Motor neuron (in vitro differentiated cells): ENCODE data around the gene ZNF598. TPM values are rescaled to one million over a fixed set of nuclear protein-coding genes. Genes with fewer than 3 reads are reported as not detected.

ENCODE experiments used
- ATAC-seq, 8 experiments: fragments of 200-7000 bp; cut with Tn5 transposase; replicated peaks in 6 of 8; 2 replicates each; pipeline ENCODE4 v1.8.0; 2021; ENCODE audit warnings: mild to moderate bottlenecking in 8 of 8, moderate library complexity in 8 of 8
- H3K27ac ChIP-seq, 2 donors: fragments of 250-450 bp; sonication (Bioruptor Pico); 2 replicates each; pipeline ENCODE4 v1.9.0; 2021; ENCODE audit warnings: antibody characterized with exemption in 2 of 2, mild to moderate bottlenecking in 2 of 2, moderate library complexity in 1 of 2
- H3K4me1 ChIP-seq, 2 donors: fragments of 250-450 bp; sonication (Bioruptor Pico); replicated peaks in 1 of 2; 2 replicates each; pipeline ENCODE4 v1.6.1; 2021; ENCODE audit warnings: antibody characterized with exemption in 2 of 2, mild to moderate bottlenecking in 2 of 2, moderate library complexity in 1 of 2
- H3K4me3 ChIP-seq, 5 donors: fragments of 250-450 bp; sonication (Bioruptor Pico); 2 replicates each; pipeline ENCODE4 v1.9.0; 2021; ENCODE audit warnings: antibody characterized with exemption in 5 of 5, mild to moderate bottlenecking in 5 of 5, moderate library complexity in 4 of 5
- WGBS, 10 experiments: fragments of 450-650 bp; shearing (Covaris generic); methylation state at CpG; one replicate each; pipeline ENCODE4 v1.0.0; 2022; 5-methylcytosine and 5-hydroxymethylcytosine counted together
- in situ Hi-C, 9 experiments: fragments of 400-800 bp; cut with MboI; loops; one replicate each; pipeline ENCODE4 v1.15.0; 2021; ENCODE audit warnings: low sequenced_read_pairs in 9 of 9, low pct_unique_long_range_greater_than_20kb in 2 of 9; ENCODE audit not compliant: unreplicated experiment in 9 of 9
- total RNA-seq, 8 experiments: library from RNA; unstranded; fragments of 300-600 nt; gene quantifications; 2 replicates each; pipeline versions ENCODE4 v1.2.3 to v1.2.4, GENCODE V29; 2022

ZNF598 gene
- total RNA-seq: 10 to 100 TPM; 17.6 to 49.1 (median 27.6) TPM

DNA sequence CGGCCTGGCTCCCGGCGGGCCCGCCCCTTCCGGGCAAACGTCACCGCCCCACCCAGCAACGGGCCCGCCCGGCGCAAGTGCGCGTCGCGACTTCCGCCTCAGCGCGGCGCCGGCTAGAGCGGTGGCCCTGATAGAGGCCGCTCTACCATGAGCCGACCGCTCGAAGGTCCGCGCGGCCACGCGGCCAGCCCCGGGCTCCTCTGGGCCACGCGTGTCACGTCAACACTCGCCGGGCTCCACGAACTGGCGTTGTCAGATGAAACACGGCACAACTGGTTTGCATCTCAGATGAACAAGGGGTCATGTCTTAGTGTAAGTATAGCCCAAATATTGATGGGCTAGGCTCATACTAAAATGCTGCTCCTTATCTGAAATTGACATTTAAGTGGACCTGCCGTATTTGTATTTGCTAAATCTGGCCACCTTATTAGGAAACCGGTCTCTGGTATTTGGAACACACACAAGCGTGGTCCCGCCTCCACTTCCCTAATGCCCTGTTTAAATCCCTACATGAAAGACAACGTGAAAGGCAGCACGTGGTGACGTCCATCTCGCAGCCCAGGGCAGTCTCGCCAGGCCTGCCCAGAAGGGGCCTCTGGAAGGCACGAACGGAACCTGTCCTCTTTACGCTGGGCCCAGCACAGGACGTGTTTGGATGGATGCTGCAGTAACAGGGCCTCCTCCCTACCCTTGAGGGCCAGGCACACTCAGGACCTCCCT, at the start of gene ZNF598:
Gene ZNF598, minus strand, starts transcription at position 31 of the 720 bp plus-strand sequence.
- Histone ChIP-seq H3K4me1 (peaks cover 32 to 39% of the 10 kb centered on the region in 2 donors), H3K27ac (peak within 1 kb of the TSS; percentile 94 to 98), H3K4me3 (peak within 1 kb of the TSS; percentile 82 to 100 (median 98))
- ATAC-seq: peak; percentile 74 to 92 (median 88)
- WGBS, 10 experiments: 0 to 4% (median 0%) methylated on average over 1 to 12 of the region's 52 CpGs; no CpG with 5 or more reads in 3 of the 10 experiments
- in situ Hi-C loops: loop anchor here in 3 of 9 experiments (25.0 kb wide), 1 partner anchor 127 kb away; the partner anchor contains the start of genes PKD1 (in 3 of the 3) and RAB26 (in 3 of the 3)

GRCh38 chr16:2058872-2059271, 49.3 kb upstream of the ZNF598 start:
- Histone ChIP-seq H3K27ac (no peak overlapping the region), H3K4me3 (no peak overlapping the region), H3K4me1 (peaks cover 0 to 7% of the 10 kb centered on the region in 2 donors)
- in situ Hi-C loops: no loop called here
- peak in 2 of 8 experiments; percentile 12 to 16 for ATAC-seq
- 90 to 100% methylated on average over 2 to 3 of the region's 10 CpGs; no CpG with 5 or more reads in 8 of the 10 experiments for WGBS, 10 experiments

DNA sequence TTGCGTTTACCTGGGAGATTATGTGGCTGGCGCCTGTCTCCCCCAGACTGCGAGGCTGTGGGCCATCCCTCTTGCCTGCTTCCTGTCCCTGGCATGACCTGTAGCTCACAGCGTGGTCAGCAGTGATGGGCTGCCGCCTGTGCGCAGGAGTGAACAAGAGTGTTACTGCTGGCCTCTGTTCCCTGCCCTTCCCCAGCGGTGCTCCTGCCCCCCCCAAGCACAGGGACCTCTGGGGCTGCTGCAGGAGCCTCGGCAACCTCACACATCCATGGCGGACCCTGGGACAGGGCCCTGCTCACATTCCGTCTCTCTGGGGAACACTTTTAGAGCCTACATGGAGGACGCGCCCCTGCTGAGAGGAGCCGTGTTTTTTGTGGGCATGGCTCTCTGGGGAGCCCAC, 48.8 kb upstream of the ZNF598 start:
- peak in 3 of 8 experiments; percentile 21 to 35 (median 28) for ATAC-seq
- peaks cover 0 to 7% of the 10 kb centered on the region in 2 donors for H3K4me1 ChIP-seq
- in situ Hi-C loops: no loop called here
- H3K4me3 ChIP-seq: no peak overlapping the region
- H3K27ac ChIP-seq: no peak overlapping the region
- 71 to 90% (median 85%) methylated on average over 1 to 8 of the region's 13 CpGs; no CpG with 5 or more reads in 6 of the 10 experiments for WGBS, 10 experiments

DNA sequence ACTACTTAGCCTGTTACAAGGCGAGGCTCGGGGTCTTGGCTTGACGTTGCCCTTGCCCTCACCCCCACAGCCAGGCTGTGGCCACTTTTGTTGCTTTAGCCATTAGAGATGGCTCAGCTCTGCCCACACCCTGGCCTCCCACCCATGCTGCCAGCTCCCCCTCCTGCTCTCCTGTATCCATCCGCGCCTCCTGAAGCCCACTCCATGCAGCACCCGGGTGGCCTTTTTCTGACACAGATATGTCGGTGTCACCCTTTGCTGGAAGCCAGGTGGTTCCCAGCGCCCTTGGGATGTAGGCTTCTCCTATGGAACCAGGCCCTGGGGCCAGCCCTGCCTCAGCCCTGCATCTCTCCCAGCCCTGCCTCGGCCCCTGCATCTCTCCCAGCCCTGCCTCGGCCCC, 47.8 kb upstream of the ZNF598 start:
- Histone ChIP-seq H3K4me3 (no peak overlapping the region), H3K4me1 (peaks cover 0 to 7% of the 10 kb centered on the region in 2 donors), H3K27ac (no peak overlapping the region)
- in situ Hi-C loops: no loop called here
- 94 to 100% methylated on average over 1 to 3 of the region's 10 CpGs; no CpG with 5 or more reads in 8 of the 10 experiments for WGBS, 10 experiments
- no peak for ATAC-seq

GRCh38 chr16:2056681-2057407, 47.2 kb upstream of the ZNF598 start:
- H3K27ac ChIP-seq: no peak overlapping the region
- 75 to 92% (median 85%) methylated on average over 4 to 6 of the region's 19 CpGs; no CpG with 5 or more reads in 6 of the 10 experiments for WGBS, 10 experiments
- in situ Hi-C loops: no loop called here
- H3K4me3 ChIP-seq: no peak overlapping the region
- ATAC-seq: peak in 7 of 8 experiments; percentile 19 to 55 (median 29)
- peaks cover 0 to 7% of the 10 kb centered on the region in 2 donors for H3K4me1 ChIP-seq

- in situ Hi-C loops: no loop called here
- ATAC-seq: peak in 3 of 8 experiments; percentile 21 to 32 (median 29)
- Histone ChIP-seq H3K4me1 (peaks cover 0 to 7% of the 10 kb centered on the region in 2 donors), H3K27ac (no peak overlapping the region), H3K4me3 (no peak overlapping the region)
- 93% methylated on average over 3 of the region's 15 CpGs; no CpG with 5 or more reads in 9 of the 10 experiments for WGBS, 10 experiments
Measured at GRCh38 chr16:2056077-2056476, 46.5 kb upstream of the ZNF598 start.

GRCh38 chr16:2054543-2055245, 45.1 kb upstream of the ZNF598 start:
- Histone ChIP-seq H3K4me1 (peaks cover 0 to 7% of the 10 kb centered on the region in 2 donors), H3K27ac (no peak overlapping the region), H3K4me3 (no peak overlapping the region)
- in situ Hi-C loops: no loop called here
- ATAC-seq: no peak
- 80 to 100% (median 95%) methylated on average over 1 to 4 of the region's 29 CpGs; no CpG with 5 or more reads in 6 of the 10 experiments for WGBS, 10 experiments

DNA sequence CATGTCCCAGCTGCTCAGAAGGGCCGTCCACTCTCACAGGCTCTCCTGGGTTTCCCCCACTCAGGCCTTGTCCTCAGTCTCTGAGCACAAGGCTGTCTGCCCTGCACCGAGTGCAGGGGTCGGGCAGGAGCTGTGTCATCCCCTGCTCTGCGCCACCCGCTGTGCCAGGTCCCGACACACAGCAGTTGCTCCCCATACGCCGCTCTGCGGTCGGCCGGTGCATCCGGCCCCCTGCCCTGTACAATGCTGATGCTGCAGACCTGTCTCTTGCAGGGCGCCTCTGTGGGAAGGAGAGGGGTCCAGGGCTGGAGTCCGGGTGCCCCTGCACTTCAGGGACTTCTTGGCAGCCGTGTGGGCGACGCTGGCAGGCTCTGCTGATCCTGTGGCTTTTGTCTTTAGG, 44.3 kb upstream of the ZNF598 start:
- ATAC-seq: no peak
- H3K4me1 ChIP-seq: peaks cover 2 to 10% of the 10 kb centered on the region in 2 donors
- no peak overlapping the region for H3K4me3 ChIP-seq
- WGBS, 10 experiments: 83 to 100% (median 98%) methylated on average over 1 to 9 of the region's 17 CpGs; no CpG with 5 or more reads in 6 of the 10 experiments
- in situ Hi-C loops: no loop called here
- no peak overlapping the region for H3K27ac ChIP-seq

GRCh38 chr16:2053211-2053610, 43.6 kb upstream of the ZNF598 start:
- in situ Hi-C loops: no loop called here
- no peak overlapping the region for H3K27ac ChIP-seq
- H3K4me1 ChIP-seq: peaks cover 6 to 8% of the 10 kb centered on the region in 2 donors
- 72 to 100% (median 97%) methylated on average over 1 to 8 of the region's 21 CpGs; no CpG with 5 or more reads in 5 of the 10 experiments for WGBS, 10 experiments
- no peak overlapping the region for H3K4me3 ChIP-seq
- peak in 1 of 8 experiments; percentile 8 for ATAC-seq

DNA sequence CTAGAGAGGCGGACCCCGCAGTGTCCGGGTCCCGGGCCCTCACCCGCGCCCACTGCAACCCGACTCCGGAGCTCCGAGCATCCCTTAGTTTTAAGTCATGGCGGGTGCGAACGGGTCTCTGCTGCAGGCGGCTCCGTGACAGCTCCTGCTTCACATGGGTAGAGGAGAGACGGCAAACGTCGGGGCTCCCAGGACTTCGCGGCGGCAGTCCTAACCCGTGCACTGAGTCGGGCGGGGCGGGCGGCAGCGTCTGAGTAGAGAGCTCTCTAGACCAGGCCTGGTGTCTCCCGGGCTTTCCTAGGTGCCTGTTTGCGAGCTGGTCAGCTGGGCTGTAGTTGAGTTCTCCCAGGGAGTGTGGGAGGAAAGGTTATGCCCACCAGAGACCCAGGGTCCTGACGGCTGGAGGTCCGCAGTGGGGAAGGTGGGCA, 38.5 kb upstream of the ZNF598 start:
- Histone ChIP-seq H3K4me3 (peak overlapping the region; percentile 72 to 93 (median 77)), H3K4me1 (peaks cover 8 to 11% of the 10 kb centered on the region in 2 donors), H3K27ac (peak overlapping the region; percentile 22 to 43)
- peak in 3 of 8 experiments; percentile 39 to 47 (median 47) for ATAC-seq
- WGBS, 10 experiments: 0 to 4% (median 0%) methylated on average over 1 to 8 of the region's 30 CpGs; no CpG with 5 or more reads in 6 of the 10 experiments
- in situ Hi-C loops: loop anchor here in 1 of 9 experiments (25.0 kb wide), 1 partner anchor 89 kb away; the partner anchor contains the start of genes PKD1 and RAB26

- peak within 1 kb of the TSS; percentile 72 to 93 (median 77) for H3K4me3 ChIP-seq
- peak within 1 kb of the TSS; percentile 22 to 43 for H3K27ac ChIP-seq
- 0 to 3% (median 1%) methylated on average over 6 to 19 of the region's 81 CpGs; no CpG with 5 or more reads in 7 of the 10 experiments for WGBS, 10 experiments
- ATAC-seq: peak; percentile 93 to 98 (median 96)
- peaks cover 9 to 11% of the 10 kb centered on the region in 2 donors for H3K4me1 ChIP-seq
- in situ Hi-C loops: loop anchor here in 1 of 9 experiments (25.0 kb wide), 1 partner anchor 90 kb away; the partner anchor contains the start of genes PKD1 and RAB26
Measured at GRCh38 chr16:2047330-2048115, 37.9 kb upstream of the ZNF598 start, which contains the start of the genes NTHL1 and TSC2. Gene NTHL1 (minus strand): TSS chr16:2047834. CDS start chr16:2047823, 11 bp downstream. Gene TSC2 (plus strand): TSS chr16:2047985. CDS start chr16:2048616, 631 bp downstream.
